Sigmoid colon (tissue), 4 donors: ENCODE data around the gene SPEN.

Experiments
- CTCF ChIP-seq, 4 experiments: fragments of 450-650 bp in 3 of 4; fragments of 200-600 bp in 1 of 4; IDR thresholded peaks; one replicate each; pipeline ENCODE4 v1.5.1; 2016 to 2019; ENCODE audit warnings: antibody characterized with exemption in 4 of 4, mild to moderate bottlenecking in 3 of 4, moderate library complexity in 2 of 4
- EP300 ChIP-seq, 4 donors: sonication (generic); formaldehyde crosslinking; IDR thresholded peaks; one replicate each; pipeline ENCODE4 v1.6.1; 2017; ENCODE audit warnings: antibody characterized with exemption in 4 of 4
- POLR2A ChIP-seq, 2 donors: fragments of 450-650 bp; IDR thresholded peaks; one replicate each; pipeline ENCODE4 v1.6.1; 2016; ENCODE audit warnings: antibody characterized with exemption in 2 of 2, mild to moderate bottlenecking in 2 of 2, moderate library complexity in 2 of 2
- POLR2AphosphoS5 ChIP-seq, 4 donors: sonication (generic); formaldehyde crosslinking; IDR thresholded peaks; one replicate each; pipeline ENCODE4 v1.6.1; 2017; ENCODE audit warnings: antibody characterized with exemption in 4 of 4

DNA sequence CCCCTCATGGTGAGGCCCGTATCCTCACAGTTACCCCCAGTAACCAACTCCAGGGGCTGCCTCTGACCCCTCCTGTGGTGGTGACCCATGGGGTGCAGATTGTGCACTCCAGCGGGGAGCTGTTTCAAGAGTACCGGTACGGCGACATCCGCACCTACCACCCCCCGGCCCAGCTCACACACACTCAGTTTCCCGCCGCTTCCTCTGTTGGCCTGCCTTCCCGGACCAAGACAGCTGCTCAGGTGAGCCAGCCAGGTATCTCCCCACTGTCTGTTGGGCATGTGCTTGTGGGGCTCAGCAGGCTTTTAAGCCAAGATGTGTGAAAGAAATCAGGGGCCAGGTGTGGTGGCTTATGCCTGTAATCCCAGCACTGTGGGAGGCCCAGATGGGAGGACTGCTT lies 88.5 kb downstream of the SPEN start:
- TF ChIP-seq CTCF (IDR thresholded peaks at IDR 0.05) (no peak), POLR2A (IDR thresholded peaks at IDR 0.05) (no peak), POLR2AphosphoS5 (IDR thresholded peaks at IDR 0.05) (no peak), EP300 (IDR thresholded peaks at IDR 0.05) (no peak)
